A549 (cell line): ENCODE measurements around the gene FOXJ2. TPM values are rescaled to one million over a fixed set of nuclear protein-coding genes. Genes with fewer than 3 reads are reported as not detected.

ENCODE experiments used
- ATAC-seq, 2 experiments: fragments of 200-7000 bp in 1 of 2; fragments of >200 bp in 1 of 2; cut with Nextera tagmentation in 1 of 2; cut with Tn5 transposase in 1 of 2; 3 replicates each; pipeline versions ENCODE4 v1.8.0 to v1.9.1; 2018 to 2020; ENCODE audit warnings: mild to moderate bottlenecking in 1 of 2, moderate library complexity in 1 of 2
- CTCF ChIA-PET: fragments of 300-600 bp; sonication (Branson Sonifier 250); formaldehyde crosslinking; extraction: SDS; loops from one replicate; lab custom pipeline; 2021; ENCODE audit warnings: antibody characterized with exemption, inconsistent platforms; lab: Yijun Ruan, JAX
- POLR2A ChIA-PET: fragments of 350-600 bp; formaldehyde crosslinking; extraction: SDS; loops from one replicate; lab custom pipeline; 2021; ENCODE audit warnings: antibody characterized with exemption, inconsistent platforms; lab: Yijun Ruan, JAX
- DNase-seq, 2 experiments: peaks; one replicate each; pipeline versions ENCODE4 v3.0.0 to v3.0.0-alpha.2; 2011 to 2016; ENCODE audit warnings: low read depth in 1 of 2, low spot score in 1 of 2
- FAIRE-seq: peaks from 2 replicates; lab custom pipeline; 2011; peaks lifted over from hg19 to GRCh38; lab: Jason Lieb, UNC
- H3K27ac ChIP-seq, 2 experiments: fragments of >200 bp; sonication (Bioruptor Twin); formaldehyde crosslinking; 3 replicates each; pipeline ENCODE4 v1.5.1; 2016 to 2017
- H3K4me1 ChIP-seq: fragments of >200 bp; sonication (Bioruptor Twin); formaldehyde crosslinking; 3 replicates; pipeline ENCODE4 v1.6.1; 2016
- H3K4me2 ChIP-seq: fragments of >200 bp; sonication (Bioruptor Twin); formaldehyde crosslinking; 3 replicates; pipeline ENCODE4 v1.6.1; 2016
- H3K4me3 ChIP-seq: fragments of >200 bp; sonication (Bioruptor Twin); formaldehyde crosslinking; 3 replicates; pipeline ENCODE4 v1.5.1; 2016
- H3K9me3 ChIP-seq: fragments of >200 bp; sonication (Bioruptor Twin); formaldehyde crosslinking; 3 replicates; pipeline ENCODE4 v1.6.1; 2016
- ATOH8 ChIP-seq: fragments of 250-450 bp; sonication (Bioruptor Pico); IDR thresholded peaks from 2 replicates; pipeline ENCODE4 v1.5.0; 2020; ENCODE audit warnings: low read depth, mild to moderate bottlenecking, moderate library complexity
- BCL3 ChIP-seq: fragments of >200 bp; sonication (Bioruptor Twin); formaldehyde crosslinking; IDR thresholded peaks from 3 replicates; pipeline ENCODE4 v1.6.1; 2016
- CBX8 ChIP-seq: fragments of 200-600 bp; sonication (generic); IDR thresholded peaks from 2 replicates; pipeline ENCODE4 v1.6.1; 2016
- CEBPB ChIP-seq, 2 experiments: fragments of >200 bp in 1 of 2; sonication (Bioruptor Twin) in 1 of 2; formaldehyde crosslinking in 1 of 2; IDR thresholded peaks; 2 replicates each; pipeline ENCODE4 v1.6.1; 2012 to 2016
- CHD4 ChIP-seq: fragments of 200-600 bp; sonication (generic); IDR thresholded peaks from 2 replicates; pipeline ENCODE4 v1.6.1; 2016; ENCODE audit warnings: antibody characterized with exemption, mild to moderate bottlenecking, borderline replicate concordance
- CTCF ChIP-seq: fragments of >200 bp; sonication (Bioruptor Twin); formaldehyde crosslinking; IDR thresholded peaks from 3 replicates; pipeline ENCODE4 v1.5.1; 2016
- EP300 ChIP-seq, 2 experiments: fragments of >200 bp; sonication (Bioruptor Twin); formaldehyde crosslinking; IDR thresholded peaks; 2 replicates in 1 of 2; 3 replicates in 1 of 2; pipeline ENCODE4 v1.6.1; 2016 to 2017
- FOSB ChIP-seq: fragments of 250-450 bp; sonication (Bioruptor Pico); IDR thresholded peaks from 2 replicates; pipeline ENCODE4 v1.5.0; 2020; ENCODE audit warnings: mild to moderate bottlenecking, moderate library complexity
- FOSL2 ChIP-seq, 2 experiments: fragments of 450-650 bp in 1 of 2; fragments of >200 bp in 1 of 2; sonication (Bioruptor Twin) in 1 of 2; formaldehyde crosslinking; IDR thresholded peaks; 2 replicates each; pipeline versions ENCODE4 v1.5.0 to v1.6.1; 2016 to 2020; ENCODE audit warnings: mild to moderate bottlenecking in 1 of 2, moderate library complexity in 1 of 2
- GATA3 ChIP-seq: IDR thresholded peaks from 2 replicates; pipeline ENCODE4 v1.6.1; 2012; ENCODE audit warnings: borderline replicate concordance
- HEYL ChIP-seq: fragments of 250-450 bp; sonication (Bioruptor Pico); IDR thresholded peaks from 2 replicates; pipeline ENCODE4 v1.8.0; 2021; ENCODE audit warnings: mild to moderate bottlenecking, moderate library complexity
- HOXB5 ChIP-seq: fragments of 250-450 bp; sonication (Bioruptor Pico); IDR thresholded peaks from 2 replicates; pipeline ENCODE4 v1.5.0; 2020; ENCODE audit warnings: mild to moderate bottlenecking, moderate library complexity
- JUN ChIP-seq, 2 experiments: fragments of >200 bp; sonication (Bioruptor Twin); formaldehyde crosslinking; IDR thresholded peaks; 2 replicates in 1 of 2; 3 replicates in 1 of 2; pipeline ENCODE4 v1.6.1; 2016 to 2017
- MAFK ChIP-seq: fragments of 450-650 bp; IDR thresholded peaks from 2 replicates; pipeline ENCODE4 v1.6.1; 2014; ENCODE audit not compliant: partially characterized antibody
- NFE2L2 ChIP-seq: fragments of 150-350 bp; conservative IDR thresholded peaks from 2 replicates; pipeline ENCODE4 v1.6.1; 2014; ENCODE audit warnings: low read length
- NPAS2 ChIP-seq: fragments of 250-450 bp; sonication (Bioruptor Pico); IDR thresholded peaks from 2 replicates; pipeline ENCODE4 v1.8.0; 2022; ENCODE audit warnings: mild to moderate bottlenecking, moderate library complexity, borderline replicate concordance
- PHF8 ChIP-seq: fragments of 200-600 bp; sonication (generic); IDR thresholded peaks from 2 replicates; pipeline ENCODE4 v1.6.1; 2016; ENCODE audit warnings: low read depth, mild to moderate bottlenecking, antibody characterized with exemption, moderate library complexity, borderline replicate concordance
- POLR2AphosphoS2 ChIP-seq: conservative IDR thresholded peaks from 2 replicates; pipeline ENCODE4 v1.6.1; 2012; ENCODE audit warnings: low read length, improper control_type of control experiment, inconsistent platforms
- RAD21 ChIP-seq, 2 experiments: fragments of >200 bp in 1 of 2; sonication (Bioruptor Twin) in 1 of 2; formaldehyde crosslinking in 1 of 2; IDR thresholded peaks in 1 of 2; conservative IDR thresholded peaks in 1 of 2; 2 replicates in 1 of 2; 3 replicates in 1 of 2; pipeline ENCODE4 v1.6.1; 2012 to 2018; ENCODE audit warnings: inconsistent platforms in 1 of 2
- RARB ChIP-seq: fragments of 250-450 bp; sonication (Bioruptor Pico); IDR thresholded peaks from 2 replicates; pipeline ENCODE4 v1.8.0; 2021; ENCODE audit warnings: mild to moderate bottlenecking, moderate library complexity
- RCOR1 ChIP-seq: fragments of 150-350 bp; IDR thresholded peaks from 2 replicates; pipeline ENCODE4 v1.6.1; 2014; ENCODE audit warnings: antibody characterized with exemption, low read length, low read depth
- RFX5 ChIP-seq: fragments of 450-650 bp; IDR thresholded peaks from 2 replicates; pipeline ENCODE4 v1.7.1; 2014; ENCODE audit warnings: antibody characterized with exemption, mild to moderate bottlenecking, moderate library complexity
- SMC3 ChIP-seq: fragments of >200 bp; sonication (Bioruptor Twin); formaldehyde crosslinking; IDR thresholded peaks from 3 replicates; pipeline ENCODE4 v1.6.1; 2018; ENCODE audit warnings: inconsistent platforms
- ZNF302 ChIP-seq: fragments of 250-450 bp; sonication (Bioruptor Pico); IDR thresholded peaks from 2 replicates; pipeline ENCODE4 v1.9.0; 2021; ENCODE audit warnings: inconsistent platforms, mild to moderate bottlenecking, moderate library complexity
- ZSCAN20 ChIP-seq: fragments of 250-450 bp; sonication (Bioruptor Pico); IDR thresholded peaks from 2 replicates; pipeline ENCODE4 v1.8.0; 2022; ENCODE audit warnings: mild to moderate bottlenecking, moderate library complexity
- WGBS: methylation state at CpG from one replicate; pipeline ENCODE4 v1.1.6; 2017; ENCODE audit errors: missing lambda C conversion rate; 5-methylcytosine and 5-hydroxymethylcytosine counted together
- polyA plus RNA-seq, 4 experiments: library from polyadenylated mRNA; depleted of rRNA in 3 of 4; stranded (reverse); fragments of >200 nt; fragmentation: RNase III in 1 of 4; extraction: RNeasy Plus Mini Kit Qiagen cat#74134 plus additional on column Dnase treatment in 1 of 4; gene quantifications; 2 replicates in 3 of 4; 3 replicates in 1 of 4; pipeline ENCODE4 v1.2.3, GENCODE V29; 2011 to 2017

FOXJ2 gene
- polyA plus RNA-seq, 2 of the 4 experiments (the other 2 are of a cell fraction) = 7.0 to 7.4 TPM

GRCh38 chr12:8045952-8046944, 13.7 kb downstream of the FOXJ2 start:
- FAIRE-seq (no peak), DNase-seq (peak; percentile 84 to 86), ATAC-seq (peak; percentile 90 to 96)
- Histone ChIP-seq H3K9me3 (no peaks in the 10 kb centered on the region), H3K4me3 (no peak overlapping the region), H3K27ac (no peak overlapping the region), H3K4me1 (no peaks in the 10 kb centered on the region), H3K4me2 (no peak overlapping the region)
- TF ChIP-seq RARB (CRISPR knock-in tag) (no peak), SMC3 (peak; percentile 78), CTCF (peak; percentile 83), FOSL2 (IDR thresholded peaks at IDR 0.05) (no peak), FOSL2 (CRISPR knock-in tag; IDR thresholded peaks at IDR 0.05) (peak; percentile 48; the same call in 1 of the 2 replicates), RAD21 (conservative IDR thresholded peaks at IDR 0.05 in 1 of 2, IDR thresholded peaks at IDR 0.05 in 1 of 2) (peak; percentile 60 to 62; a peak in 4 of 5 replicates)
- 28% methylated on average over 8 of the region's 8 CpGs for WGBS
- CTCF ChIA-PET = interaction anchor here (0.6 to 5.7 kb wide), 25 partner anchors 11 to 529 kb away, joined by 3 to 70 read pairs (median 4); partner anchors contain the start of genes C3AR1, FOXJ2 and NECAP1
- POLR2A ChIA-PET = interaction anchor here (1.1 kb wide), 1 partner anchor 19 kb away, joined by 7 read pairs; no protein-coding TSS in a partner anchor

- DNase-seq = no peak
- WGBS = 88% methylated on average over 3 of the region's 5 CpGs
- CTCF ChIA-PET = interaction anchor here (0.7 to 5.7 kb wide), 5 partner anchors 11 to 184 kb away, joined by 3 to 70 read pairs (median 6); no protein-coding TSS in a partner anchor
Measured at GRCh38 chr12:8047842-8048241, 15.3 kb downstream of the FOXJ2 start.

GRCh38 chr12:8048906-8049305, 16.4 kb downstream of the FOXJ2 start:
- H3K27ac ChIP-seq = no peak overlapping the region
- no peak overlapping the region for H3K4me2 ChIP-seq
- DNase-seq (no peak), FAIRE-seq (no peak), ATAC-seq (no peak)
- CTCF ChIA-PET = interaction anchor here (0.7 to 4.6 kb wide), 5 partner anchors 10 to 188 kb away, joined by 3 to 22 read pairs (median 4); no protein-coding TSS in a partner anchor
- no peaks in the 10 kb centered on the region for H3K4me1 ChIP-seq
- H3K4me3 ChIP-seq = no peak overlapping the region
- 80% methylated on average over 4 of the region's 4 CpGs for WGBS
- POLR2A ChIA-PET = no interaction called here
- no peaks in the 10 kb centered on the region for H3K9me3 ChIP-seq
- TF ChIP-seq POLR2AphosphoS2 = no peak
- TF ChIP-seq HEYL (CRISPR knock-in tag) = no peak
- TF ChIP-seq FOSB (CRISPR knock-in tag) = no peak
- TF ChIP-seq RCOR1 = no peak
- no peak for TF ChIP-seq HOXB5 (CRISPR knock-in tag)
- TF ChIP-seq FOSL2 (IDR thresholded peaks at IDR 0.05) = no peak
- no peak for TF ChIP-seq FOSL2 (CRISPR knock-in tag; IDR thresholded peaks at IDR 0.05)
- no peak for TF ChIP-seq CBX8
- no peak for TF ChIP-seq CEBPB (IDR thresholded peaks at IDR 0.05)
- TF ChIP-seq NFE2L2 = no peak
- TF ChIP-seq RAD21 (conservative IDR thresholded peaks at IDR 0.05 in 1 of 2, IDR thresholded peaks at IDR 0.05 in 1 of 2) = no peak
- no peak for TF ChIP-seq JUN (IDR thresholded peaks at IDR 0.05)
- no peak for TF ChIP-seq EP300 (IDR thresholded peaks at IDR 0.05)
- no peak for TF ChIP-seq ZNF302 (CRISPR knock-in tag)
- no peak for TF ChIP-seq PHF8
- TF ChIP-seq MAFK = no peak

More at GRCh38 chr12:8047842-8048241, 15.3 kb downstream of the FOXJ2 start:
- Histone ChIP-seq H3K4me3 (no peak overlapping the region), H3K9me3 (no peaks in the 10 kb centered on the region), H3K27ac (no peak overlapping the region), H3K4me1 (no peaks in the 10 kb centered on the region), H3K4me2 (no peak overlapping the region)
- POLR2A ChIA-PET = no interaction called here
- ATAC-seq (no peak), FAIRE-seq (no peak)
- TF ChIP-seq ZSCAN20 = no peak
- TF ChIP-seq GATA3 = no peak
- no peak for TF ChIP-seq RFX5
- TF ChIP-seq NPAS2 (CRISPR knock-in tag) = no peak
- TF ChIP-seq BCL3 = no peak
- TF ChIP-seq JUN (IDR thresholded peaks at IDR 0.05) = no peak
- TF ChIP-seq CEBPB (IDR thresholded peaks at IDR 0.05) = no peak
- TF ChIP-seq ATOH8 (CRISPR knock-in tag) = no peak
- no peak for TF ChIP-seq NFE2L2
- TF ChIP-seq CHD4 = no peak
